ENCODE results near the gene ABCD2. TPM values are rescaled to one million over a fixed set of nuclear protein-coding genes. Genes with fewer than 3 reads are reported as not detected.
"Not testable (repeated sequence)": the region's sequence is repeated elsewhere in the genome, so short reads cannot be mapped to it uniquely, and the experiment has no call there.

ABCD2 gene
- total RNA-seq, 2 donors from 2014 or later = 3.3 to 3.4 TPM

GRCh38 chr12:39538679-39539104, 80.9 kb downstream of the ABCD2 start:
- H3K9me3 Mint-ChIP-seq = no peaks in the 10 kb centered on the region
- H3K27ac Mint-ChIP-seq = no peak overlapping the region
- H3K4me3 Mint-ChIP-seq = no peak overlapping the region
- H3K27me3 Mint-ChIP-seq = no peaks in the 10 kb centered on the region
- ATAC-seq (replicated peaks) = no peak
- H3K4me1 Mint-ChIP-seq = no peaks in the 10 kb centered on the region
- no peaks in the 10 kb centered on the region for H3K36me3 Mint-ChIP-seq (ENCODE audit: low read depth)

GRCh38 chr12:39533951-39534350, 85.7 kb downstream of the ABCD2 start:
- Mint-ChIP-seq H3K9me3 (no peaks in the 10 kb centered on the region), H3K27ac (no peak overlapping the region), H3K4me3 (no peak overlapping the region), H3K4me1 (no peaks in the 10 kb centered on the region), H3K36me3 (ENCODE audit: low read depth) (no peaks in the 10 kb centered on the region), H3K27me3 (no peaks in the 10 kb centered on the region)
- ATAC-seq (replicated peaks) = no peak

- ATAC-seq (replicated peaks) = no peak
- H3K4me3 Mint-ChIP-seq = no peak overlapping the region
- no peaks in the 10 kb centered on the region for H3K27me3 Mint-ChIP-seq
- no peaks in the 10 kb centered on the region for H3K36me3 Mint-ChIP-seq (ENCODE audit: low read depth)
- peaks cover 3% of the 10 kb centered on the region for H3K9me3 Mint-ChIP-seq
- H3K4me1 Mint-ChIP-seq = no peaks in the 10 kb centered on the region
- no peak overlapping the region for H3K27ac Mint-ChIP-seq
These were observed 87.2 kb downstream of the ABCD2 start for GRCh38 chr12:39532448-39532847.

- Mint-ChIP-seq H3K4me1 (no peaks in the 10 kb centered on the region), H3K27me3 (no peaks in the 10 kb centered on the region), H3K36me3 (ENCODE audit: low read depth) (no peaks in the 10 kb centered on the region), H3K4me3 (no peak overlapping the region), H3K27ac (no peak overlapping the region), H3K9me3 (peaks cover 11% of the 10 kb centered on the region)
- ATAC-seq (replicated peaks) = no peak
These were observed 92.6 kb downstream of the ABCD2 start for GRCh38 chr12:39526974-39527373.

- H3K4me3 Mint-ChIP-seq; H3K4me1 Mint-ChIP-seq; H3K27ac Mint-ChIP-seq; H3K36me3 Mint-ChIP-seq (ENCODE audit: low read depth); ATAC-seq (replicated peaks); H3K27me3 Mint-ChIP-seq: not testable (repeated sequence)
- H3K9me3 Mint-ChIP-seq = peaks cover 13% of the 10 kb centered on the region
These were observed 97.4 kb downstream of the ABCD2 start for GRCh38 chr12:39522167-39522566.

GRCh38 chr12:39510001-39510400, 109.6 kb downstream of the ABCD2 start:
- ATAC-seq (replicated peaks) = no peak
- Mint-ChIP-seq H3K4me1 (no peaks in the 10 kb centered on the region), H3K9me3 (peaks cover 15% of the 10 kb centered on the region), H3K27ac (no peak overlapping the region), H3K36me3 (ENCODE audit: low read depth) (no peaks in the 10 kb centered on the region), H3K4me3 (no peak overlapping the region), H3K27me3 (no peaks in the 10 kb centered on the region)

- no peak for ATAC-seq (replicated peaks)
- H3K9me3 Mint-ChIP-seq = no peaks in the 10 kb centered on the region
These were observed 114.0 kb downstream of the ABCD2 start for GRCh38 chr12:39505554-39505953.

GRCh38 chr12:39505023-39505422, 114.6 kb downstream of the ABCD2 start:
- no peak overlapping the region for H3K27ac Mint-ChIP-seq
- no peaks in the 10 kb centered on the region for H3K36me3 Mint-ChIP-seq (ENCODE audit: low read depth)
- no peak overlapping the region for H3K4me3 Mint-ChIP-seq
- no peak for ATAC-seq (replicated peaks)
- H3K27me3 Mint-ChIP-seq = no peaks in the 10 kb centered on the region
- H3K4me1 Mint-ChIP-seq = no peaks in the 10 kb centered on the region
- no peaks in the 10 kb centered on the region for H3K9me3 Mint-ChIP-seq

More at GRCh38 chr12:39505554-39505953, 114.0 kb downstream of the ABCD2 start:
- Mint-ChIP-seq H3K4me3 (no peak overlapping the region), H3K36me3 (ENCODE audit: low read depth) (no peaks in the 10 kb centered on the region), H3K4me1 (no peaks in the 10 kb centered on the region), H3K27ac (no peak overlapping the region), H3K27me3 (no peaks in the 10 kb centered on the region)

- no peak overlapping the region for H3K27ac Mint-ChIP-seq
- ATAC-seq (replicated peaks) = no peak
- H3K27me3 Mint-ChIP-seq = no peaks in the 10 kb centered on the region
- H3K9me3 Mint-ChIP-seq = no peaks in the 10 kb centered on the region
- no peaks in the 10 kb centered on the region for H3K4me1 Mint-ChIP-seq
- H3K36me3 Mint-ChIP-seq (ENCODE audit: low read depth) = no peaks in the 10 kb centered on the region
- H3K4me3 Mint-ChIP-seq = no peak overlapping the region
These were observed 116.2 kb downstream of the ABCD2 start for GRCh38 chr12:39503439-39503838.

GRCh38 chr12:39502726-39503125, 116.9 kb downstream of the ABCD2 start:
- Mint-ChIP-seq H3K27me3 (no peaks in the 10 kb centered on the region), H3K4me3 (no peak overlapping the region), H3K9me3 (no peaks in the 10 kb centered on the region), H3K4me1 (no peaks in the 10 kb centered on the region), H3K27ac (no peak overlapping the region), H3K36me3 (ENCODE audit: low read depth) (no peaks in the 10 kb centered on the region)
- no peak for ATAC-seq (replicated peaks)

Other genes with a start within 250 kb of the ABCD2 start
- 10 to 100 TPM; 14.8 to 19.6 TPM for gene KIF21A, start 176.7 kb downstream of the ABCD2 start, total RNA-seq